Breast epithelium (tissue), 3 donors: Measurements from ENCODE around the gene RPH3AL.

ENCODE experiments used
- POLR2A ChIP-seq: fragments of 450-650 bp; IDR thresholded peaks from one replicate; pipeline ENCODE4 v1.6.1; 2016; ENCODE audit warnings: antibody characterized with exemption, mild to moderate bottlenecking, moderate library complexity
- POLR2AphosphoS5 ChIP-seq, 3 donors: sonication (generic); formaldehyde crosslinking; IDR thresholded peaks; one replicate each; pipeline ENCODE4 v1.6.1; 2017; ENCODE audit warnings: antibody characterized with exemption in 3 of 3
- TF ChIP-seq, protein P1 (sequence below), 3 donors: fragments of 450-650 bp; IDR thresholded peaks; one replicate each; pipeline ENCODE4 v1.5.1; 2016 to 2017; ENCODE audit warnings: antibody characterized with exemption in 3 of 3, mild to moderate bottlenecking in 3 of 3, moderate library complexity in 3 of 3

DNA sequence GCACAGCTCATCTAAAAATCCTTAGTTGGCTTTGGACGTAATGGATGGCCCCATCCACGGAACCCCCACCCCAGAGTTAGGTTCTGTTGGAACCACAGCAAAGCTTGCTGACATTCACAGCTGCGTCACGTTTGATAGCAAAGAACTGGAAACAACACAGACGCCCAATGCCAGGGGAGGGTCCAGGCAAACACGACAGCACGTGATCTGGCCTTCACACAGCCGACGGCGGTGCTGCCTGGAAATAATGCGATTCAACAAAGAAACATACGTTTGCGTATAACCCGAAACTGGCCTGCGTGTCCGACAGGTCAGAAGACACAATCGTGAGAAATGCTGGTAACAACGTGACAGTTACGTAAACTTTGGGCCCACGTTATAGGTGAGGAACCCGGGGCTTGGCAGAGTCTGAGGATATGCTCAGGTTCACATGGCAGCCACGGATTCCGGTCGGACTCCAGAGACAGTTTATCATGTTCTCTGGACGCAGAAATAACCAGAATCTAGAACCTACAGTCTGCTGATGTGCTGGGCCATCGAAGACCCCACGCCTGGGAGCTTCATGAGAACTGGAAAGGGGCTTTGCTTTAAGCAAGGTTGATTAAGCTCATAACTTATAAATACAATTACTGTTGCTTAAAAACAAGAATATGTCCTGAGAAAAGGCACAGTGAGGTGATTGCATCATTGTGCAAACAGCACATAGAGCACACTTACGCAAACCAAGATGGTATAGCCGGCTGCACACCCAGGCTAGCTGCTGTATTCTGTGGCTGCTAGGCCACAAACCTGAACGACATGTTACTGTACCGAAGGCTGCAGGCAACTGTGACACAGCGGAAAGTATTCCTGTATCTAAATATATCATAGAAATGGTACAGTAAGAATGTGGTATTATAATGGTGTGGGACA is 70.4 kb downstream of the RPH3AL start:
- TF ChIP-seq POLR2A (no peak), POLR2AphosphoS5 (IDR thresholded peaks at IDR 0.05) (no peak)
- TF ChIP-seq, protein P1, sequence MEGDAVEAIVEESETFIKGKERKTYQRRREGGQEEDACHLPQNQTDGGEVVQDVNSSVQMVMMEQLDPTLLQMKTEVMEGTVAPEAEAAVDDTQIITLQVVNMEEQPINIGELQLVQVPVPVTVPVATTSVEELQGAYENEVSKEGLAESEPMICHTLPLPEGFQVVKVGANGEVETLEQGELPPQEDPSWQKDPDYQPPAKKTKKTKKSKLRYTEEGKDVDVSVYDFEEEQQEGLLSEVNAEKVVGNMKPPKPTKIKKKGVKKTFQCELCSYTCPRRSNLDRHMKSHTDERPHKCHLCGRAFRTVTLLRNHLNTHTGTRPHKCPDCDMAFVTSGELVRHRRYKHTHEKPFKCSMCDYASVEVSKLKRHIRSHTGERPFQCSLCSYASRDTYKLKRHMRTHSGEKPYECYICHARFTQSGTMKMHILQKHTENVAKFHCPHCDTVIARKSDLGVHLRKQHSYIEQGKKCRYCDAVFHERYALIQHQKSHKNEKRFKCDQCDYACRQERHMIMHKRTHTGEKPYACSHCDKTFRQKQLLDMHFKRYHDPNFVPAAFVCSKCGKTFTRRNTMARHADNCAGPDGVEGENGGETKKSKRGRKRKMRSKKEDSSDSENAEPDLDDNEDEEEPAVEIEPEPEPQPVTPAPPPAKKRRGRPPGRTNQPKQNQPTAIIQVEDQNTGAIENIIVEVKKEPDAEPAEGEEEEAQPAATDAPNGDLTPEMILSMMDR (IDR thresholded peaks at IDR 0.05), result no peak
